Activated B cell treated with CpG ODN at 0.5 μM for 24 hours (primary cell): ENCODE results near the gene SNX9. TPM values are rescaled to one million over a fixed set of nuclear protein-coding genes. Genes with fewer than 3 reads are reported as not detected.
A peak's percentile ranks its signal among the peaks of the same experiment; 100 is the strongest.
"Not testable (repeated sequence)": the region's sequence is repeated elsewhere in the genome, so short reads cannot be mapped to it uniquely, and the experiment has no call there.

Experiments
- ATAC-seq: fragments of 200-7000 bp; cut with Tn5 transposase; one replicate; pipeline ENCODE4 v1.10.0; 2021; ENCODE audit warnings: low read depth, mild to moderate bottlenecking, moderate library complexity
- CTCF ChIA-PET: fragments of 350-600 bp; sonication (Branson Sonifier 250); formaldehyde crosslinking; loops from one replicate; lab custom pipeline; 2021; ENCODE audit warnings: antibody characterized with exemption; lab: Charles Lee
- POLR2A ChIA-PET: fragments of 350-600 bp; sonication (Branson Sonifier 250); formaldehyde crosslinking; loops from one replicate; lab custom pipeline; 2021; ENCODE audit warnings: antibody characterized with exemption; lab: Charles Lee
- DNase-seq: peaks from one replicate; pipeline ENCODE4 v3.0.0; 2022
- H3K27ac Mint-ChIP-seq: one replicate; pipeline ENCODE4 v1.8.0; 2020; ENCODE audit warnings: mixed read lengths
- H3K27me3 Mint-ChIP-seq: one replicate; pipeline ENCODE4 v1.8.0; 2021; ENCODE audit warnings: mixed read lengths
- H3K36me3 Mint-ChIP-seq: one replicate; pipeline ENCODE4 v1.8.0; 2021; ENCODE audit warnings: low read depth, mixed read lengths
- H3K4me1 Mint-ChIP-seq: one replicate; pipeline ENCODE4 v1.8.0; 2021; ENCODE audit warnings: mixed read lengths
- H3K4me3 Mint-ChIP-seq: one replicate; pipeline ENCODE4 v1.8.0; 2020; ENCODE audit warnings: mild to moderate bottlenecking, mixed read lengths
- H3K9me3 Mint-ChIP-seq: one replicate; pipeline ENCODE4 v1.8.0; 2020; ENCODE audit warnings: mixed read lengths
- intact Hi-C: fragments of 100-400 bp; cut with micrococcal nuclease; formaldehyde crosslinking; loops from one replicate; pipeline ENCODE4 v1.15.1; 2024
- total RNA-seq: library from RNA; stranded (reverse); gene quantifications from 2 replicates; pipeline ENCODE4 v1.2.3, GENCODE V29; 2022
- TF ChIP-seq, protein P1 (sequence below): fragments of 200-600 bp; IDR thresholded peaks from one replicate; pipeline ENCODE4 v1.8.0; 2022; ENCODE audit warnings: antibody characterized with exemption, mild to moderate bottlenecking

SNX9 gene
- total RNA-seq, 1 donor from 2014 or later: 40.0 TPM

GRCh38 chr6:157850030-157850429, 27.0 kb downstream of the SNX9 start:
- H3K4me1 Mint-ChIP-seq: peaks cover 67% of the 10 kb centered on the region
- H3K36me3 Mint-ChIP-seq: peaks cover 38% of the 10 kb centered on the region
- ATAC-seq (no peak), DNase-seq (no peak)
- intact Hi-C loops: no loop called here
- TF ChIP-seq, protein P1, sequence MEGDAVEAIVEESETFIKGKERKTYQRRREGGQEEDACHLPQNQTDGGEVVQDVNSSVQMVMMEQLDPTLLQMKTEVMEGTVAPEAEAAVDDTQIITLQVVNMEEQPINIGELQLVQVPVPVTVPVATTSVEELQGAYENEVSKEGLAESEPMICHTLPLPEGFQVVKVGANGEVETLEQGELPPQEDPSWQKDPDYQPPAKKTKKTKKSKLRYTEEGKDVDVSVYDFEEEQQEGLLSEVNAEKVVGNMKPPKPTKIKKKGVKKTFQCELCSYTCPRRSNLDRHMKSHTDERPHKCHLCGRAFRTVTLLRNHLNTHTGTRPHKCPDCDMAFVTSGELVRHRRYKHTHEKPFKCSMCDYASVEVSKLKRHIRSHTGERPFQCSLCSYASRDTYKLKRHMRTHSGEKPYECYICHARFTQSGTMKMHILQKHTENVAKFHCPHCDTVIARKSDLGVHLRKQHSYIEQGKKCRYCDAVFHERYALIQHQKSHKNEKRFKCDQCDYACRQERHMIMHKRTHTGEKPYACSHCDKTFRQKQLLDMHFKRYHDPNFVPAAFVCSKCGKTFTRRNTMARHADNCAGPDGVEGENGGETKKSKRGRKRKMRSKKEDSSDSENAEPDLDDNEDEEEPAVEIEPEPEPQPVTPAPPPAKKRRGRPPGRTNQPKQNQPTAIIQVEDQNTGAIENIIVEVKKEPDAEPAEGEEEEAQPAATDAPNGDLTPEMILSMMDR: no peak
- H3K9me3 Mint-ChIP-seq: peaks cover 11% of the 10 kb centered on the region
- POLR2A ChIA-PET: no interaction called here
- CTCF ChIA-PET: no interaction called here
- peak overlapping the region; percentile 21 for H3K27ac Mint-ChIP-seq
- no peak overlapping the region for H3K4me3 Mint-ChIP-seq
- H3K27me3 Mint-ChIP-seq: no peaks in the 10 kb centered on the region

- Mint-ChIP-seq H3K36me3 (peaks cover 39% of the 10 kb centered on the region), H3K9me3 (peaks cover 11% of the 10 kb centered on the region), H3K4me3 (no peak overlapping the region), H3K27ac (no peak overlapping the region), H3K4me1 (peaks cover 50% of the 10 kb centered on the region), H3K27me3 (no peaks in the 10 kb centered on the region)
- no peak for ATAC-seq
- ChIA-PET CTCF (interaction anchor here (1.6 kb wide), 1 partner anchor 96 kb away, joined by 5 read pairs; no protein-coding TSS in a partner anchor), POLR2A (no interaction called here)
- DNase-seq: no peak
- intact Hi-C loops: no loop called here
- TF ChIP-seq, protein P1: no peak
These were observed 30.2 kb downstream of the SNX9 start for GRCh38 chr6:157853018-157853805.

DNA sequence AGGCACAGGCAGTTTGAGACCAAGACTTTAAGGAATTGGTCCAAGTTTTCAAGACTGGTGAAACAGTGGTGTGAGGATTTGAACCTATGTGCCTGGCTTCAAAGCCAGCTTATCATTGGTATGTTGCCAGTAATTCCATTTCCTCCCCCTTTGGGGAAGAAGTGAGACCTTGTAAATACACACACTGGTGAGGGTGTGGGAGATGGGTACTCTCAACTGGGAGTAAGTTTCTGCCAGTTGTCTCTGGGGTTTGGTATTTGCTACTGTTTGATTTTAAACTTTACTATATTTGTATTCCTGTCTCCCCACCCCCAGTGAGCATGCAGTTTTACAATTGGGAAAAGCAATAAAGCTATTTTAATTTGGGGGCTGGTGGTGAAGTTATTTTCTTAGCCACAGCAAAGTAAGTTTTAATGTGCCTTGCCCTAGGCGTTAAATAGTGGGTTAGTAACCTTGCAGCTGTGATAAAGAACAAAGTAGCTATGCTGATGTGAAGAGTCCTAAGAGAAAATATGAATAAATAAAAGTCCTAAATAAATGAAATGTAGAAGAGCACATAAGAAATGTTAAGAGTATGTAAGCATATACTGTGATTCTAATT, 31.0 kb downstream of the SNX9 start:
- H3K27me3 Mint-ChIP-seq: no peaks in the 10 kb centered on the region
- no peak overlapping the region for H3K27ac Mint-ChIP-seq
- no peak for ATAC-seq
- CTCF ChIA-PET: no interaction called here
- H3K4me1 Mint-ChIP-seq: peaks cover 51% of the 10 kb centered on the region
- peaks cover 11% of the 10 kb centered on the region for H3K9me3 Mint-ChIP-seq
- H3K36me3 Mint-ChIP-seq: peaks cover 43% of the 10 kb centered on the region
- intact Hi-C loops: loop anchor here (2.0 kb wide), 1 partner anchor 13 kb away; no protein-coding TSS in a partner anchor
- POLR2A ChIA-PET: no interaction called here
- no peak for DNase-seq
- TF ChIP-seq, protein P1: no peak
- H3K4me3 Mint-ChIP-seq: no peak overlapping the region

DNA sequence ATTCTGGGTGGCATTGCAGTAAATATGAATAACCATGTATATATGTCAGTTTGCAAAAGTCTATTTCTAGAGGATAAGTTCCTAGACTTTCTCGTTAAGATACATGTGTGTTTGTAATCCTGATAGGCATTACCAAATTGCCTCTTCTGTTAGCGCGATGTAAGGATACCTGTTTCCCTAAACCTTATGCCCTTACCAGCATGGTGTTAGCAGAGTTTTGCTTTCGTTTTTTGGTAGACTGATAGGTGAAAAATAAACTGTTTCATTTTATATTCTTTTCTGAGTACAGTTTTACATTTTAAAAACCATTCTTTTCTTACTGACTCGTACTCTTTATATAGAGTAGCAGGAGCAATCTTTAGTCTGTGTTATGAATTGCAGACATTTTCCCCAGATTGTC, 32.3 kb downstream of the SNX9 start:
- TF ChIP-seq, protein P1: no peak
- no peak overlapping the region for H3K27ac Mint-ChIP-seq
- no peaks in the 10 kb centered on the region for H3K27me3 Mint-ChIP-seq
- no peak for DNase-seq
- intact Hi-C loops: loop anchor here (2.0 kb wide), 1 partner anchor 15 kb away; no protein-coding TSS in a partner anchor
- POLR2A ChIA-PET: no interaction called here
- H3K4me3 Mint-ChIP-seq: no peak overlapping the region
- ATAC-seq: no peak
- peaks cover 36% of the 10 kb centered on the region for H3K36me3 Mint-ChIP-seq
- H3K4me1 Mint-ChIP-seq: peaks cover 49% of the 10 kb centered on the region
- peaks cover 11% of the 10 kb centered on the region for H3K9me3 Mint-ChIP-seq
- CTCF ChIA-PET: no interaction called here

GRCh38 chr6:157855804-157856203, 32.8 kb downstream of the SNX9 start:
- CTCF ChIA-PET: interaction anchor here (0.6 kb wide), 1 partner anchor 18 kb away, joined by 3 read pairs; no protein-coding TSS in a partner anchor
- H3K27ac Mint-ChIP-seq, H3K4me3 Mint-ChIP-seq, POLR2A ChIA-PET, H3K27me3 Mint-ChIP-seq, DNase-seq, ATAC-seq: not testable (repeated sequence)
- peaks cover 53% of the 10 kb centered on the region for H3K4me1 Mint-ChIP-seq
- peaks cover 36% of the 10 kb centered on the region for H3K36me3 Mint-ChIP-seq
- intact Hi-C loops: loop anchor here (2.0 kb wide), 1 partner anchor 15 kb away; no protein-coding TSS in a partner anchor
- H3K9me3 Mint-ChIP-seq: peaks cover 11% of the 10 kb centered on the region

DNA sequence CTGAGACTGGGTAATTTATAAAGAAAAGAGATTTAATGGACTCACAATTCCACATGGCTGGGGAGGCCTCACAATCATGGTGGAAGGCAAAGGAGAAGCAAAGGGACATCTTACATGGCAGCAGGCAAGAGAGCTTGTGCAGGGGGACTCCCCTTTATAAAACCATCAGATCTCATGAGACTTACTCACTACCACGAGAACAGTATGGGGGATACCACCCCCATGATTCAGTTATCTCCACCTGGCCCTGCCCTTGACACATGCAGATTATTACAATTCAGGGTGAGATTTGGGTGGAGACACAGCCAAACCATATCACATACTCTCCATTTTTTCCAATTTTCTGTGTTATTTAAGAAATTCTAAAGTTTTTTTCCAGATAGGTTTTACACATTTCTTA, 35.6 kb downstream of the SNX9 start:
- Mint-ChIP-seq H3K36me3 (peaks cover 32% of the 10 kb centered on the region), H3K4me1 (peaks cover 70% of the 10 kb centered on the region), H3K4me3 (peak overlapping the region; percentile 28), H3K27ac (peak overlapping the region; percentile 26)
- H3K27me3 Mint-ChIP-seq, intact Hi-C loops, CTCF ChIA-PET, ATAC-seq, H3K9me3 Mint-ChIP-seq, POLR2A ChIA-PET, DNase-seq: not testable (repeated sequence)
